HG02970 (cell line): Measurements from ENCODE around the gene AMDHD2.

Experiments
- ATAC-seq: cut with Tn5 transposase; IDR thresholded peaks from one replicate; pipeline ENCODE4 v1.9.1; 2021; ENCODE audit warnings: mild to moderate bottlenecking, moderate library complexity, moderate number of reproducible peaks; ENCODE audit not compliant: unreplicated experiment, low FRiP score

Gene AMDHD2

GRCh38 chr16:2498531-2499253, 21.5 kb upstream of the AMDHD2 start:
- ATAC-seq: no peak

- ATAC-seq: no peak
Observed at GRCh38 chr16:2499454-2499853, 20.7 kb upstream of the AMDHD2 start.

- no peak for ATAC-seq
Observed at GRCh38 chr16:2499890-2500429, 20.2 kb upstream of the AMDHD2 start.

GRCh38 chr16:2500430-2500917, 19.7 kb upstream of the AMDHD2 start:
- ATAC-seq: no peak

GRCh38 chr16:2500918-2501750, 19.0 kb upstream of the AMDHD2 start:
- ATAC-seq: no peak

GRCh38 chr16:2501946-2502895, 17.9 kb upstream of the AMDHD2 start:
- ATAC-seq: no peak

- no peak for ATAC-seq
Observed at GRCh38 chr16:2505695-2506094, 14.5 kb upstream of the AMDHD2 start.

- ATAC-seq: no peak
Observed at GRCh38 chr16:2507052-2507659, 13.0 kb upstream of the AMDHD2 start.

GRCh38 chr16:2507665-2508064, 12.5 kb upstream of the AMDHD2 start:
- ATAC-seq: no peak

- ATAC-seq: no peak
Observed at GRCh38 chr16:2508722-2509400, 11.3 kb upstream of the AMDHD2 start.

GRCh38 chr16:2511128-2511800, 8.9 kb upstream of the AMDHD2 start:
- no peak for ATAC-seq

GRCh38 chr16:2511996-2512734, 8.0 kb upstream of the AMDHD2 start:
- ATAC-seq: no peak

GRCh38 chr16:2512735-2513404, 7.3 kb upstream of the AMDHD2 start:
- peak; percentile 15 for ATAC-seq

- peak; percentile 68 for ATAC-seq
Observed at GRCh38 chr16:2513405-2514332, 6.5 kb upstream of the AMDHD2 start, which contains the start of gene ATP6V0C. Gene ATP6V0C (plus strand): TSS chr16:2513952. CDS start chr16:2514104, 152 bp downstream.

GRCh38 chr16:2514333-2515179, 5.6 kb upstream of the AMDHD2 start:
- ATAC-seq: no peak
